GM21619 (cell line): Measurements from ENCODE around the gene CWC27.

Experiments used
- ATAC-seq: cut with Tn5 transposase; IDR thresholded peaks from one replicate; pipeline ENCODE4 v1.9.1; 2021; ENCODE audit not compliant: unreplicated experiment

CWC27 gene

DNA sequence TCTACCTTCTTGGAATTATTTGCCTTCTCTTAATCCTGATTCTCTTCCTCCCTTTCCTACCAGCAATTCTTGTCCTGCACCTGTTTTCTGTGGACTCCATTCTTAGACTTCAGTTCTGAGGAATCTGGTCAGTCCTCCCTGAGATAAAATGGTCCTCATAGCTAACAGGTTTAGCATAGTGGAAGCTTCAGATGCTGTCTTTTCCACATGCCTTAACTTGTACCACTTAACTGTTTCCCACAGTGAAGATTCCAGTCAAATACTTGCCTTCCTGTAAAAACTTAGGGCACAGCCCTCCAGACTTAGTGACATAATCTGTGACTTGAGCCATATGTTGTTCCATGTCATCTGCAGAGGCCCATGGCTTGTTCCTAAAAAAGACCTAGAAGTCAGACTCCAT is 261.3 kb downstream of the CWC27 start:
- no peak for ATAC-seq

GRCh38 chr5:65032250-65032649 is 263.5 kb downstream of the CWC27 start:
- ATAC-seq: no peak

DNA sequence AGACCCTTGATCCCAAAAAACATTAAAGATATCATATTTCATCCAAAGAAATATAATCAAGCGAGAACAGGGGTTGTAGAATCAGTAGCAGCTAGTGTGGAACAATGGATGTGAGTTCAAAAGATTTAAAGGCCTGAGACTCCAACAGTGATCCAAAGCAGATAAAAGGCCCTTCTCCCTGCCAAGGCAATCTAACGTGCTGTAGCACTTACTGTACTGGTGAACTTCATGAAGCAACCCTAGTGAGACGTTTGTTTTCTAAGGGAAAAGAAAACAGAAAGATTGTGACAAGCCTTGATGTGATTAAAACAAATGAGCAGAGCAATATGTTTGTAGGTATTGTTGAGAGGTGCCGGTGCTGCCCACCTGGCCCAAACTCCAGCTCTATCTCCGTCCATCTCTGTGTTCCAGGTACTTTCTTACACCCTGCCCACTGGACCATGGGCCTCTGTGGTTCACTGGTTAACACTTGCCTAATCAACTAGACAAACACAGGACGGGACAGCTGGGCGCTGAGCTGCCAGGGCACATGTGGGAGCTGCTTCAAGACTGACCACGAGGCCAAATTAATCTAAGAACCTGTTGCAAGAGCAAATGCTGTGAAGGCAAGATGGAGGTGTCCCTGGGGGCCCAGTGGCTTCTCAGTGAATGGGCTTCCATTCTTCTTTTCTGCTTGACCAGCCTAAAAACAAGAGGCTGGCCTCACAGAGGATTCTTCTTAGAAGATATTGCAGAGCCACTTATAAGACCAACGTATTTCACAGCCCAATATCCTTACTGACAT is 265.5 kb downstream of the CWC27 start:
- no peak for ATAC-seq

- no peak for ATAC-seq
Measured at GRCh38 chr5:65034813-65035209, 266.1 kb downstream of the CWC27 start.

DNA sequence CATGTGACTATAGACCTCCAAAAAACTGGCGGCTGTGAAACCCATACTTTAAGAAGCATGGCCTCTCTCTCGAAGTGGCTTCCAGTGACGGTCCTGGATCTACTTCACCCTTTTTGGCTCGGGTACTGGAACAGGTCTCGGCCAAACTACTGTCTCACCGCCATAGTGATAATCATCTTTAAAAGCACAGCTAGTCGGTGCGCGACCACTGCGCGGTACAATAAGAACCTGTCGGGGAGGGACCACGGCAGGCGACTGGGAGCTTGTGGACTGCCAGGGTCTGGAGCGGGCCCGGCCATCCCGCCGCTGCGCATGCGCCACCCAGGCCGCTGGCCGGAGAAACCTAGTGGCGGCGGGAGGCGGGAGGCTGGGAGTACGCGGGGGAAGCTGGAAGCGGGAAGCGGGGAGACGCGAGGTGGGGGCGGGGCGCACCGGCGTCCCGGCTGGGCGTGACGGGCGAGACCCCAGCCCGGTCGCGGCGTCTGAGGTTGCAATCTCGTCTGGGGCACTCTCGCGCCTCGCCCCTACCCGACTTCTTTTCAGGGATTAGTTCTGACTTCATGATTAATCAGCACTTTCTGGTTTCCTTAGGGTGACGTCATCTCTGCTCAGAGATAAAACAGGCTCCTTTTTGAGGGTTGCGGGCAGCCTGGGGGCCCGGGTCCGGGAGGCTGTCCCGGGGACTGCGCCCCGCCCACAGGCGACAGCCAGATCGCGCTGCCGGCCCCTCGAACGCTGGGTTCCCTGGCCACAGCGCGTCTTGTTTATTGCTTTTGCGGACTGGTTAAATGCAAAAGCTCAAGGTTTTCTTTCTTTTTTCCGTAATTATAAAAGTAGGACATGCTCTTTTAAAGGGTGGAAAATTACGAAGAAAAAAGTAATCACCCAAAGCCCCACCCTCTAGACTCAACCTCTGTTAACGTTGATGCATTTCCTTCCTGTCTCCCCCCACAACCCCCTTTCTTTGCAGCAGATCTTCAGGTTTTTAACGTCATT is 266.8 kb downstream of the CWC27 start:
- peak; percentile 84 for ATAC-seq

GRCh38 chr5:65037831-65038815 is 269.4 kb downstream of the CWC27 start:
- no peak for ATAC-seq

- ATAC-seq: no peak
Measured at GRCh38 chr5:65041296-65042158, 272.8 kb downstream of the CWC27 start.

- peak; percentile 45 for ATAC-seq
Measured at GRCh38 chr5:65043843-65044359, 275.2 kb downstream of the CWC27 start.

DNA sequence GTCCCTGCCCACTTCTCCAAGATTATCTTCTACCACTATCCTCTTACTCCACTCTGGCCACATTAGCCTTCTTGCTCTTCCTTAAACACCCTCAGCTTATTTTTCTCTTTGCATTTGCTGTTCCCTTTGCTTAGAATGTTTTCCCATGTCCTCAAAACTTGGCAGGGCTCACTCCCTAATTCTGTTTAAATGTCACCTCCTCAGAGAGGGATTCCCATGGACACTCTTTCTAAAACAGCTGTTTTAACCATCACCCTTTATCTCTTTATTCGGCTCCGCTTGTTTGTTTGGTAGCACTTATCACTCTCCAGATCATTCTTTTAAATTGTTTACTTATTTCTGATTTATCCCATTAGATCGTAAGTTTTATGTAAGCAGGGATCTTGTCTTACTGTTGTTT is 278.5 kb downstream of the CWC27 start:
- ATAC-seq: no peak

DNA sequence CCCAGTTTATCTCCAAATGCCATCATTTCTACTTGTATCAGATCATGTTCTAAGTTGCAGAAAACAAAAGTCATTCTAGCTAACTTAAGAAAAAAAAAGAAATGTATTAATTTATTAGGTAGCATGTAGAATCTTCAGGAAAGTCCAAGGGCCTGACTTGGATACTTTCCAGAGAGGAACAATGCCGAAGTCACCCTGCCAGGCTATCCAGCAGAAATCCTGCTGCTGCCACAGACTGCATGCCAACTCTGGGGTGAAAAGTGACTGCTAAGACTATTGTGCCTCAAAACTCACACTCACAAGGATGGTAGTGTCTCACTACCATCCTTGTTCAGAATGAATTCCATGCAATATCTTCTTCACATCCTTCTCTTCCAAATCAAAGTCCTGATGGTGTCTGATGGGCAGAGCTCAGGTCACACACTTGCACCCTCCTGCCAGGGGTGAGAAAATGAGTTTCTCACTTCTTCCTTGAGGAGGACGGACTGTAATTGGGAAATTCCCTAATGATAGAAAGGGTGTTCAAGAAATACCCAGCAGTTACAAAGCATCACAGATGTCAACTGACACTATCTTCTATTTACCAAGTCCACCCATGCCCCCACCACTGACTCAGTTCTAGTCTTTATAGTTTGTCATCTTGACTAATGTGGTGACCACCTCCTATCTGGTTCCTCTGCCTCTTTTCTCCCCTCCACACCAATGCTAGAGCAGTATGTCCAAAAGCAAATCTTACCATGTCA is 279.4 kb downstream of the CWC27 start:
- ATAC-seq: peak; percentile 39

- no peak for ATAC-seq
Measured at GRCh38 chr5:65050140-65050539, 281.4 kb downstream of the CWC27 start.

DNA sequence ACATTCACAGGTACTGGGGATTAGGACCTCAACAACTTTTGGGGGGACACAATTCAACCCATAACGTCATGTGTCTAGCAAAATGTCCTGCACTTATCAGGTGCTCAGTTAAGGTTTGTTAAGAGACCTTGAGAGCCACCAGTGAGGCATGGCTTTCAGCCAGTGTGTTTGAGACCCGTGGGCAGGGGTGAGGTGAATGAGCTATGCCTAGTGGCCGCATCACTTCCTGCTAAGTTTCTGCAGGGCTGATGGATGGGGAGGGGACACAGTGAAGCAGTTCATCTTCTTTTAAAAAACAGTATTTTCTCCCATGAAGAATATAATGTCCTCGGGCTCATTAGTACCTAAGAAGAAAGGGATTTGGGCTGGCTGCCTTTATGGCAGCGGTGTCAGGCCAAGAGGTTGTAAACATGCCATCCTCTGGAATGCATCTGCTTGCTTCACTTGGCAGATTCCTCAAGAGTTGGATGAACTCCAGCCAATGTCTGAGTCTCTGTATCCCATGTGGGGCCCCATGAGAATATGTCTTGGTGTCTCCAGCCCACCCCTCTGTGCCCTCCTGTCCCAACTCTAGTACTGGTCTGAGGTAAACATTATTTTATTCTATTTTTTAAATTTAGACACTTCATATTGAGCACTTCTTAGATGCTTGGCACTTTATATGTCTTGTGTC is 282.2 kb downstream of the CWC27 start:
- no peak for ATAC-seq

DNA sequence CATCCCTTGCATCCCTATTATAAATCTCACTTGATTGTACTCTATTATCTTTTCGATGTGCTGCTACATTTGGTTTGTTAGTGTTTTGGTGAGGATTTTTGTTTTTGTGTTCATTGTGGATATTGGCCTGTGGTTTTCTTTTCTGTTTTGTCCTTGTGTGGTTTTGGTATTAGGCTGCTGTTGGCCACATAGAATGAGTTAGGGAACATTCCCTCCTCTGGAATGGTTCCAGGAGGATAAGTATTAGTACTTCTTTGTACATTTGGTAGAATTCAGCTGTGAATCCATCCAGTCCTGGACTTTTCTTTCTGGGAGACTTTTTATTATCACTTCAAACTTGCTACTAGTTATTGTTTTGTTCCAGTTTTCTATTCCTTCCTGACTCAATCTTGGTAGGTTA is 287.2 kb downstream of the CWC27 start:
- no peak for ATAC-seq

DNA sequence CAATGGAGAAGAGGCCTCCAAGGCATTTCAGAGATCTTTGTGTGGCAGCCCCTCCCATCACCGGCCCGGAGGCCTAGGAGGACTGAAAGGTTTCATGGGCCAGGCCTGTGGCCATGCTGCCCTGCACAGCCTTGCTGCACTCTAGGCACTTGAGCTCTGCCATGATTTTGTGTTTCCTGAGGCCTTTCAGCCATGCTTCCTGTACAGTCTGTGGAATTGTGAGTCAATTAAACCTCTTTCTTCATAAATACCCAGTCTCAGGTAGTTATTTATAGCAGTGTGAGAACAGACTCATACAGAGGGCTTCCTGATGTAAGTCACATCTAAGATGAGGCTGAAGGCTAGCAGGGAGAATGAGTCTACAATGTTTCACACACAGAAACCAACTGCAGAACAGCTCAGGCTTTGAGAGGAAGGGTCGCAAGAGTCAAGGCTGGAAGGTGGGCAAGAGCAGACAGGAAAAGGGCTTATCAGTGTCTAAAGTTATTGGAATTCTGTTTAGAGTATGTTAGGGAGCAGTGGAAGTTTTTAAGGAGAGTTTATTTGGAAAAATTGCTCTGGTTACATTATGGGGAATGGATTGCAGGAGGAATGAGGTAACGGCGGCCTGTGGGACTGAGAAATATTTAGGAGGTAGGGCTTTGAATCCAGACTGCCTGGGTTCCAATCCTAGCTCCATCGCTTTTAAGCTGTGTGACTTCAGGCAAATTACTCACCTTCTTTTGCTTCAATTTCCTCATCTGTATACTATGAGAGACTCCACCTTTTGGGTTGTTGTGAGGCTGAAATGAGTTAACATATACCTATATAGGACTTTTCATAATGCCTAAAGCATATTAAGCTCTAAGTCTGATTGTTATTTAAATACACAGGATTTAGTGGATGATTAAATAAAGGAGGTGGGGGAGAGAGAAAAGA is 291.2 kb downstream of the CWC27 start:
- ATAC-seq: peak; percentile 22

GRCh38 chr5:65061250-65061973 is 292.7 kb downstream of the CWC27 start:
- peak; percentile 59 for ATAC-seq

DNA sequence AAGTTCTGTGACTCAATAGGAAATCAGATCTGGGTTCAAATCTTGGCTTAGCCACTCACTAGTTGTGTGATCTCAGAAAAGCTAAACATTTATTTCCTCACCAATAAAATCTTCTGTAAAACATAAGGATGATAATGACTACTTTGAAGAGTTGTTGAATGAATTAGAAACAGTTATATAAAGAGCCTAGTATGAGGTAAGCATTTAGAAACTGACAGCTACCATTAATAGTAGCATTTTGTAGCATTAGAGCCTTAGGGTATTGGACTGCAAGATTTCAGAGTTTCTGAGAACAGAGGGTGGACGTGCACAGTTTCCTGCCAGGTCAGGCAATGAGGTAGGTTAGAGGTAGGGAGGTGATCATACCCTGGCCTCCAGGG is 293.2 kb downstream of the CWC27 start:
- ATAC-seq: peak; percentile 38
